ENCODE data around the gene SH2D3C. TPM values are rescaled to one million over a fixed set of nuclear protein-coding genes. Genes with fewer than 3 reads are reported as not detected.

SH2D3C gene
- total and polyA plus RNA-seq, 2 of the 4 experiments (the other 2 are of a cell fraction): under 0.01 to 0.24 TPM

DNA sequence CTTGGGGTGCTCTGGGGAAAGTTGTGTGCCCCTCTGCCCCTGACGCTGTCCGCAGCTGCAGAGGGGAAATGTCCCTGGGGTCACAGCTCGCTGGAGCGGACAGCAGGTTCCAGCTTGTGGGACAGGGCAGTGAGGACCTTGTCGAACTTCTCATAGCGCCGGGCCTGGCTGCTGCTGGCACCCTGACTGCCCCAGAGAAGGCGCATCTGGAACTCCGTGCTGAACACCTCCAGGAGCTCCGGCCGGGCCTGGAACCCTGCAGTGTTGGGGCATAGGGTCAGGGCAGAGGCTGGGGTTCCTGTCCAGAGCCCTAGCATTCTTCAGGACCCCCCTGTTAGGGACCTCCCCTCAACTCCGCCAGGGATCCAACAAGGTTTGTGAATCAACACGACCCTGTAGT lies 39.8 kb downstream of the SH2D3C start:
- no peak overlapping the region for H4K8ac ChIP-seq (ENCODE audit: low read depth in 2 of 2, low read length in 2 of 2)
- no peak overlapping the region for H2BK120ac ChIP-seq (ENCODE audit: low read depth, low read length)
- DNase-seq (no peak), ATAC-seq (ENCODE audit: low read depth) (no peak)
- no peak overlapping the region for H2BK15ac ChIP-seq (ENCODE audit: low read depth, low read length)
- no peak overlapping the region for H4K91ac ChIP-seq (ENCODE audit: insufficient read depth, low read depth, low read length)
- no peak overlapping the region for H2AFZ ChIP-seq (replicated peaks; ENCODE audit: low read length, poor library complexity)
- H3K9me1 ChIP-seq (ENCODE audit: insufficient read depth, low read length): 0 out of 2 replicates have a peak, but pooled peaks cover 5% of the 10 kb centered on the region
- no peaks in the 10 kb centered on the region for H3K9me3 ChIP-seq (ENCODE audit: control insufficient read depth, insufficient read depth, low read length)
- ChIA-PET CTCF (no interaction called here), POLR2A (ENCODE audit: unreplicated experiment) (no interaction called here)
- no peak overlapping the region for H4K5ac ChIP-seq (ENCODE audit: low read depth, low read length)
- peaks cover 7% of the 10 kb centered on the region; the same call in 1 of the 2 replicates for H4K20me1 ChIP-seq (ENCODE audit: insufficient read depth, low read length)
- peaks cover 6% of the 10 kb centered on the region for H3K4me1 ChIP-seq (ENCODE audit: control insufficient read depth, insufficient read depth, low read length)
- H3K79me1 ChIP-seq (ENCODE audit: low read depth in 1 of 2, low read length in 2 of 2): peaks cover 4 to 10% of the 10 kb centered on the region in 2 experiments; a peak in 2 of 4 replicates
- intact Hi-C loops (cut with micrococcal nuclease): no loop called here
- H3K9ac ChIP-seq (ENCODE audit: low read depth, low read length): no peak overlapping the region
- H3K14ac ChIP-seq (replicated peaks; ENCODE audit: low read depth, low read length): no peak overlapping the region
- H3K27ac ChIP-seq (ENCODE audit: insufficient read depth, low read length): no peak overlapping the region
- H3K36me3 ChIP-seq (ENCODE audit: control insufficient read depth, insufficient read depth, low read length): no peaks in the 10 kb centered on the region
- WGBS, 2 experiments (ENCODE audit: extremely low coverage in 2 of 2, insufficient read length in 1 of 2): 100% methylated on average over 7 of the region's 13 CpGs; no CpG with 5 or more reads in 1 of the 2 experiments
- H2AK9ac ChIP-seq (replicated peaks; ENCODE audit: low read depth, low read length, poor library complexity): no peak overlapping the region
- no peak overlapping the region for H2AK5ac ChIP-seq (ENCODE audit: low read depth, low read length)
- TF ChIP-seq MAFK (IDR thresholded peaks at IDR 0.05; ENCODE audit: low read depth, low read length) (no peak), RCOR1 (IDR thresholded peaks at IDR 0.05; ENCODE audit: insufficient replicate concordance, low read length) (no peak), CHD1 (IDR thresholded peaks at IDR 0.05; ENCODE audit: low read depth, low read length) (no peak), BHLHE40 (IDR thresholded peaks at IDR 0.05; ENCODE audit: low read depth, low read length) (no peak), POLR2A (IDR thresholded peaks at IDR 0.05; ENCODE audit: low read depth, low read length) (no peak), MXI1 (IDR thresholded peaks at IDR 0.05; ENCODE audit: borderline replicate concordance, low read depth, low read length) (no peak)
- TF ChIP-seq, protein P1, sequence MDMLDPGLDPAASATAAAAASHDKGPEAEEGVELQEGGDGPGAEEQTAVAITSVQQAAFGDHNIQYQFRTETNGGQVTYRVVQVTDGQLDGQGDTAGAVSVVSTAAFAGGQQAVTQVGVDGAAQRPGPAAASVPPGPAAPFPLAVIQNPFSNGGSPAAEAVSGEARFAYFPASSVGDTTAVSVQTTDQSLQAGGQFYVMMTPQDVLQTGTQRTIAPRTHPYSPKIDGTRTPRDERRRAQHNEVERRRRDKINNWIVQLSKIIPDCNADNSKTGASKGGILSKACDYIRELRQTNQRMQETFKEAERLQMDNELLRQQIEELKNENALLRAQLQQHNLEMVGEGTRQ (IDR thresholded peaks at IDR 0.05; ENCODE audit: low read depth, low read length): no peak
- TF ChIP-seq, protein P2, sequence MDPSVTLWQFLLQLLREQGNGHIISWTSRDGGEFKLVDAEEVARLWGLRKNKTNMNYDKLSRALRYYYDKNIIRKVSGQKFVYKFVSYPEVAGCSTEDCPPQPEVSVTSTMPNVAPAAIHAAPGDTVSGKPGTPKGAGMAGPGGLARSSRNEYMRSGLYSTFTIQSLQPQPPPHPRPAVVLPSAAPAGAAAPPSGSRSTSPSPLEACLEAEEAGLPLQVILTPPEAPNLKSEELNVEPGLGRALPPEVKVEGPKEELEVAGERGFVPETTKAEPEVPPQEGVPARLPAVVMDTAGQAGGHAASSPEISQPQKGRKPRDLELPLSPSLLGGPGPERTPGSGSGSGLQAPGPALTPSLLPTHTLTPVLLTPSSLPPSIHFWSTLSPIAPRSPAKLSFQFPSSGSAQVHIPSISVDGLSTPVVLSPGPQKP (IDR thresholded peaks at IDR 0.05; ENCODE audit: borderline replicate concordance, low read depth, low read length): no peak
- H3K56ac ChIP-seq (ENCODE audit: extremely low read depth, insufficient read depth, low read length): no peak overlapping the region
- no peak overlapping the region for H3K4me3 ChIP-seq (ENCODE audit: insufficient read depth, low read depth, low read length)
- no peak overlapping the region for H2BK5ac ChIP-seq (ENCODE audit: low read depth, low read length, poor library complexity, severe bottlenecking)
- BruUV-seq (replicated peaks): no TSS peak
- H3K27me3 ChIP-seq (ENCODE audit: control insufficient read depth, insufficient read depth, low read length): 0 out of 2 replicates have a peak, but pooled peaks cover 4% of the 10 kb centered on the region
- in situ Hi-C loops (cut with MboI; ENCODE audit: low sequenced_read_pairs): loop anchor here (5.0 kb wide), 1 partner anchor 44 kb away; no protein-coding TSS in a partner anchor
- H2BK20ac ChIP-seq (ENCODE audit: low read depth, low read length): no peak overlapping the region
- no peak overlapping the region for H3K23ac ChIP-seq (ENCODE audit: low read depth, low read length)
- H3K4me2 ChIP-seq (ENCODE audit: low read depth, low read length): no peak overlapping the region
- dilution Hi-C loops (cut with HindIII; ENCODE audit: low sequenced_read_pairs, unreplicated experiment): no loop called here
- H3K4ac ChIP-seq (ENCODE audit: low read depth, low read length): no peak overlapping the region
- no peak overlapping the region for H3K18ac ChIP-seq (ENCODE audit: low read depth, low read length)

Measured in IMR-90 (cell line).